ENCODE measurements around the gene FKBP11.

DNA sequence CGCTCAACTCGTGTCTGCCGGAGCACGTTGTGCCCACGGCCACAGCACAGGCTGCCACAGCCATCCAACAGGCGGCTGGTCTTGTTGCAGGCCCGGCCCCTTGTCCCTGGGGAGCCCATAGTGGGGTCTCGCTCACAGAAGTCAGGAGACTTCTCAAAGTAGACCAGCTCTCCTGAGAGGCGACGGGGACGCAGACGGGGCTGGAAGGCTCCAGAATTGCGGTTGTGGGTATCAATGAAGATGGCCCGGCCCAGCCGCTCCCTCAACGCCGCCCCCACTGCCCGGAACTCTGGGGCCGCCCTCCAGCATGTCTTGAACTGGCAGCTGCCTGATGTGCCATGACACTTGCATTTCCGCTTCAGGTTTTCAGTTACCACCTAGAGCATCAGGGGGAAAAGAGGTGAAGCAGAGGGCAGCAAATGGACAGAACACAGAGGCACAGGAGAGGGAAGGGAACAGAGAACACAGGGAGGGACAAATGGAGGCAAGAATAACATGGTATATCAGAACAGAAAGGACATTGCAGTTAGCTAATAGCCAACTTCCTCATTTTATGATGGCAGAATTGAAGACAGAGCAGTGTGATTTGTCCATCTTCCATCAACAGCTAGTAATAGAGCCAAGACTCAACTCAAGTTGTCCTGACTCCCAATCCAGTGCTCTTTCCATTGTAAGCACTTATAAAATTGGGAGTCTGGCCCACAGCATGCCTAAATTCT lies 41.0 kb upstream of the FKBP11 start:
- TF ChIP-seq, protein P1, sequence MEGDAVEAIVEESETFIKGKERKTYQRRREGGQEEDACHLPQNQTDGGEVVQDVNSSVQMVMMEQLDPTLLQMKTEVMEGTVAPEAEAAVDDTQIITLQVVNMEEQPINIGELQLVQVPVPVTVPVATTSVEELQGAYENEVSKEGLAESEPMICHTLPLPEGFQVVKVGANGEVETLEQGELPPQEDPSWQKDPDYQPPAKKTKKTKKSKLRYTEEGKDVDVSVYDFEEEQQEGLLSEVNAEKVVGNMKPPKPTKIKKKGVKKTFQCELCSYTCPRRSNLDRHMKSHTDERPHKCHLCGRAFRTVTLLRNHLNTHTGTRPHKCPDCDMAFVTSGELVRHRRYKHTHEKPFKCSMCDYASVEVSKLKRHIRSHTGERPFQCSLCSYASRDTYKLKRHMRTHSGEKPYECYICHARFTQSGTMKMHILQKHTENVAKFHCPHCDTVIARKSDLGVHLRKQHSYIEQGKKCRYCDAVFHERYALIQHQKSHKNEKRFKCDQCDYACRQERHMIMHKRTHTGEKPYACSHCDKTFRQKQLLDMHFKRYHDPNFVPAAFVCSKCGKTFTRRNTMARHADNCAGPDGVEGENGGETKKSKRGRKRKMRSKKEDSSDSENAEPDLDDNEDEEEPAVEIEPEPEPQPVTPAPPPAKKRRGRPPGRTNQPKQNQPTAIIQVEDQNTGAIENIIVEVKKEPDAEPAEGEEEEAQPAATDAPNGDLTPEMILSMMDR (IDR thresholded peaks at IDR 0.05; ENCODE audit: borderline replicate concordance, extremely low read depth, low read length, poor library complexity, severe bottlenecking) = no peak
- TF ChIP-seq EZH2 (IDR thresholded peaks at IDR 0.05; ENCODE audit: borderline replicate concordance, low read depth, low read length, severe bottlenecking) = no peak
